ENCODE data around the gene PLXNA2. TPM values are rescaled to one million over a fixed set of nuclear protein-coding genes. Genes with fewer than 3 reads are reported as not detected.

Gene PLXNA2
- total and polyA plus RNA-seq, 2 of the 13 experiments (the other 11 are each of a cell fraction or from before 2014, with no cell fraction given), result 1.1 to 2.1 TPM

DNA sequence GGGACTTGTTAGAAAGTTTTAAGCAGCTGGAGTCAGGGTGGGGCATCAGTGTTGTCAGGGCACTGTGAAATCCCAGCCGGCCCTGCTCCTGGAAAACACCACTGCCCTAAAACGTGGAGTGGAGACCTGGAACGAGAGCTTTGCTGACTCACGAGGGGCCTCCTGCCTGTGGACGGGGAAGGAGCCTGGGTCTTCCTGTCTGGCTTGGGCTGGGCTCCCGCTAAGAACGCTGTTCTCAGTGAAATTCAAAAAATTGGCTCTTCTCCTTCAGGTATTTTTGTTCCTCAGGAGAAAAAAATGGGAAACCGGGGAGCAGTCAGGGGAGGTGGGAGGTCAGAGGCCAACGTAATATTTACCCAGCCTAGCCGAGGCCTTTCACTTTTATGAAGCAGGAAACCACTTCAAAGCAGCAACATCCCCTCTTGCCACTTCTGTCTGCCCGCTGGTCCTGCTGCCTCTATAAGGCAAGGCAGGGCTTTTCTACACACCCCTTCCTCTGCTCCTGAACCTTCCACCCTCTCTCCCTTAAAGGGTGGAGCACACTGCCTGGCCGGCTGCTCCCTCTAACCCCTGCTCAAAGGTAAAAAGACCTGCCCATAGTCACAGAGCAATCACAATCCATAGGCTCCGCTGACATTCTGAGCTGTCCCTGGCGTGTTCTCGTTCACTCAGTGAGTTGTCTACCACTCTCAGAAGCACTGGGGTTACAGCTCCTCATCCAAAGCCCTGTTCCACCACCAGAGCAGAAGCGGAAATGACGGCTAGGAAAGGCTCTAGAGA lies 8.0 kb downstream of the PLXNA2 start (continued):
- TF ChIP-seq, protein P1, sequence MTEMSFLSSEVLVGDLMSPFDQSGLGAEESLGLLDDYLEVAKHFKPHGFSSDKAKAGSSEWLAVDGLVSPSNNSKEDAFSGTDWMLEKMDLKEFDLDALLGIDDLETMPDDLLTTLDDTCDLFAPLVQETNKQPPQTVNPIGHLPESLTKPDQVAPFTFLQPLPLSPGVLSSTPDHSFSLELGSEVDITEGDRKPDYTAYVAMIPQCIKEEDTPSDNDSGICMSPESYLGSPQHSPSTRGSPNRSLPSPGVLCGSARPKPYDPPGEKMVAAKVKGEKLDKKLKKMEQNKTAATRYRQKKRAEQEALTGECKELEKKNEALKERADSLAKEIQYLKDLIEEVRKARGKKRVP (CRISPR knock-in tag; IDR thresholded peaks at IDR 0.05), result no peak
- TF ChIP-seq ZNF335 (CRISPR knock-in tag; IDR thresholded peaks at IDR 0.05) (no peak; the same call in 1 of the 2 replicates), FOSL2 (CRISPR knock-in tag; IDR thresholded peaks at IDR 0.05) (peak; percentile 60; the same call in 1 of the 2 replicates), ARNT2 (CRISPR knock-in tag; IDR thresholded peaks at IDR 0.05; ENCODE audit: low read depth) (no peak), NONO (IDR thresholded peaks at IDR 0.05) (no peak), NONO (CRISPR knock-in tag; conservative IDR thresholded peaks at IDR 0.05) (no peak), ZFP62 (CRISPR knock-in tag; IDR thresholded peaks at IDR 0.05) (no peak), NR2F2 (IDR thresholded peaks at IDR 0.05; ENCODE audit: borderline replicate concordance, low read depth) (peak; percentile 95), ZNF564 (CRISPR knock-in tag; IDR thresholded peaks at IDR 0.05) (peak; percentile 28; the same call in 1 of the 2 replicates), ZMYM4 (CRISPR knock-in tag; IDR thresholded peaks at IDR 0.05) (peak; percentile 39; the same call in 1 of the 2 replicates), KDM1A (CRISPR knock-in tag; IDR thresholded peaks at IDR 0.05) (no peak), HNF4G (IDR thresholded peaks at IDR 0.05; ENCODE audit: borderline replicate concordance, low read depth, low read length) (peak; percentile 67; the same call in 1 of the 2 replicates), HNF4G (CRISPR knock-in tag; IDR thresholded peaks at IDR 0.05; ENCODE audit: borderline replicate concordance, low read depth) (peak; percentile 15; the same call in 1 of the 2 replicates), TRIM24 (CRISPR knock-in tag; IDR thresholded peaks at IDR 0.05) (no peak), ZNF432 (CRISPR knock-in tag; IDR thresholded peaks at IDR 0.05; ENCODE audit: borderline replicate concordance) (no peak), RXRA (CRISPR knock-in tag; IDR thresholded peaks at IDR 0.05) (peak; percentile 72; the same call in 1 of the 2 replicates)
- TF ChIP-seq, protein P2, sequence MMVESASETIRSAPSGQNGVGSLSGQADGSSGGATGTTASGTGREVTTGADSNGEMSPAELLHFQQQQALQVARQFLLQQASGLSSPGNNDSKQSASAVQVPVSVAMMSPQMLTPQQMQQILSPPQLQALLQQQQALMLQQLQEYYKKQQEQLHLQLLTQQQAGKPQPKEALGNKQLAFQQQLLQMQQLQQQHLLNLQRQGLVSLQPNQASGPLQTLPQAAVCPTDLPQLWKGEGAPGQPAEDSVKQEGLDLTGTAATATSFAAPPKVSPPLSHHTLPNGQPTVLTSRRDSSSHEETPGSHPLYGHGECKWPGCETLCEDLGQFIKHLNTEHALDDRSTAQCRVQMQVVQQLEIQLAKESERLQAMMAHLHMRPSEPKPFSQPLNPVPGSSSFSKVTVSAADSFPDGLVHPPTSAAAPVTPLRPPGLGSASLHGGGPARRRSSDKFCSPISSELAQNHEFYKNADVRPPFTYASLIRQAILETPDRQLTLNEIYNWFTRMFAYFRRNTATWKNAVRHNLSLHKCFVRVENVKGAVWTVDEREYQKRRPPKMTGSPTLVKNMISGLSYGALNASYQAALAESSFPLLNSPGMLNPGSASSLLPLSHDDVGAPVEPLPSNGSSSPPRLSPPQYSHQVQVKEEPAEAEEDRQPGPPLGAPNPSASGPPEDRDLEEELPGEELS (CRISPR knock-in tag; IDR thresholded peaks at IDR 0.05), result peak; percentile 74
- TF ChIP-seq, protein P3, sequence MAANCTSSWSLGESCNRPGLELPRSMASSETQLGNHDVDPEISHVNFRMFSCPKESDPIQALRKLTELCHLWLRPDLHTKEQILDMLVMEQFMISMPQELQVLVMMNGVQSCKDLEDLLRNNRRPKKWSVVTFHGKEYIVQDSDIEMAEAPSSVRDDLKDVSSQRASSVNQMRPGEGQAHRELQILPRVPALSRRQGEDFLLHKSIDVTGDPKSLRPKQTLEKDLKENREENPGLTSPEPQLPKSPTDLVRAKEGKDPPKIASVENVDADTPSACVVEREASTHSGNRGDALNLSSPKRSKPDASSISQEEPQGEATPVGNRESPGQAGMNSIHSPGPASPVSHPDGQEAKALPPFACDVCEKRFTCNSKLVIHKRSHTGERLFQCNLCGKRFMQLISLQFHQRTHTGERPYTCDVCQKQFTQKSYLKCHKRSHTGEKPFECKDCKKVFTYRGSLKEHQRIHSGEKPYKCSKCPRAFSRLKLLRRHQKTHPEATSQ (CRISPR knock-in tag; IDR thresholded peaks at IDR 0.05; ENCODE audit: borderline replicate concordance), result 0 out of 2 replicates have a peak, but pooled peaks have one; percentile 57
- TF ChIP-seq, protein P4, sequence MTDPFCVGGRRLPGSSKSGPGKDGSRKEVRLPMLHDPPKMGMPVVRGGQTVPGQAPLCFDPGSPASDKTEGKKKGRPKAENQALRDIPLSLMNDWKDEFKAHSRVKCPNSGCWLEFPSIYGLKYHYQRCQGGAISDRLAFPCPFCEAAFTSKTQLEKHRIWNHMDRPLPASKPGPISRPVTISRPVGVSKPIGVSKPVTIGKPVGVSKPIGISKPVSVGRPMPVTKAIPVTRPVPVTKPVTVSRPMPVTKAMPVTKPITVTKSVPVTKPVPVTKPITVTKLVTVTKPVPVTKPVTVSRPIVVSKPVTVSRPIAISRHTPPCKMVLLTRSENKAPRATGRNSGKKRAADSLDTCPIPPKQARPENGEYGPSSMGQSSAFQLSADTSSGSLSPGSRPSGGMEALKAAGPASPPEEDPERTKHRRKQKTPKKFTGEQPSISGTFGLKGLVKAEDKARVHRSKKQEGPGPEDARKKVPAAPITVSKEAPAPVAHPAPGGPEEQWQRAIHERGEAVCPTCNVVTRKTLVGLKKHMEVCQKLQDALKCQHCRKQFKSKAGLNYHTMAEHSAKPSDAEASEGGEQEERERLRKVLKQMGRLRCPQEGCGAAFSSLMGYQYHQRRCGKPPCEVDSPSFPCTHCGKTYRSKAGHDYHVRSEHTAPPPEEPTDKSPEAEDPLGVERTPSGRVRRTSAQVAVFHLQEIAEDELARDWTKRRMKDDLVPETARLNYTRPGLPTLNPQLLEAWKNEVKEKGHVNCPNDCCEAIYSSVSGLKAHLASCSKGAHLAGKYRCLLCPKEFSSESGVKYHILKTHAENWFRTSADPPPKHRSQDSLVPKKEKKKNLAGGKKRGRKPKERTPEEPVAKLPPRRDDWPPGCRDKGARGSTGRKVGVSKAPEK (CRISPR knock-in tag; IDR thresholded peaks at IDR 0.05; ENCODE audit: borderline replicate concordance), result no peak
- TF ChIP-seq, protein P5, sequence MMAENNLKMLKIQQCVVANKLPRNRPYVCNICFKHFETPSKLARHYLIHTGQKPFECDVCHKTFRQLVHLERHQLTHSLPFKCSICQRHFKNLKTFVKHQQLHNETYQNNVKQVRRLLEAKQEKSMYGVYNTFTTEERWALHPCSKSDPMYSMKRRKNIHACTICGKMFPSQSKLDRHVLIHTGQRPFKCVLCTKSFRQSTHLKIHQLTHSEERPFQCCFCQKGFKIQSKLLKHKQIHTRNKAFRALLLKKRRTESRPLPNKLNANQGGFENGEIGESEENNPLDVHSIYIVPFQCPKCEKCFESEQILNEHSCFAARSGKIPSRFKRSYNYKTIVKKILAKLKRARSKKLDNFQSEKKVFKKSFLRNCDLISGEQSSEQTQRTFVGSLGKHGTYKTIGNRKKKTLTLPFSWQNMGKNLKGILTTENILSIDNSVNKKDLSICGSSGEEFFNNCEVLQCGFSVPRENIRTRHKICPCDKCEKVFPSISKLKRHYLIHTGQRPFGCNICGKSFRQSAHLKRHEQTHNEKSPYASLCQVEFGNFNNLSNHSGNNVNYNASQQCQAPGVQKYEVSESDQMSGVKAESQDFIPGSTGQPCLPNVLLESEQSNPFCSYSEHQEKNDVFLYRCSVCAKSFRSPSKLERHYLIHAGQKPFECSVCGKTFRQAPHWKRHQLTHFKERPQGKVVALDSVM (CRISPR knock-in tag; IDR thresholded peaks at IDR 0.05), result no peak

Data from HepG2 (cell line).